ENCODE data around the gene HSCB.
"Not testable (repeated sequence)": the region's sequence is repeated elsewhere in the genome, so short reads cannot be mapped to it uniquely, and the experiment has no call there.

The HSCB gene, protein sequence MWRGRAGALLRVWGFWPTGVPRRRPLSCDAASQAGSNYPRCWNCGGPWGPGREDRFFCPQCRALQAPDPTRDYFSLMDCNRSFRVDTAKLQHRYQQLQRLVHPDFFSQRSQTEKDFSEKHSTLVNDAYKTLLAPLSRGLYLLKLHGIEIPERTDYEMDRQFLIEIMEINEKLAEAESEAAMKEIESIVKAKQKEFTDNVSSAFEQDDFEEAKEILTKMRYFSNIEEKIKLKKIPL

GRCh38 chr22:28741785-28742561 is at the start of gene HSCB, which contains the start of gene CHEK2:
Gene HSCB, plus strand, starts transcription at chr22:28742039. Its CDS starts 57 bp downstream, at chr22:28742096.
Gene CHEK2, minus strand, starts transcription at chr22:28741820. Its CDS starts 7,099 bp downstream, at chr22:28734721.
- DNase-seq = peak; percentile 96

- not testable (repeated sequence) for DNase-seq
These were observed 48.6 kb upstream of the HSCB start for GRCh38 chr22:28693041-28693760.

- DNase-seq = no peak
These were observed 38.9 kb upstream of the HSCB start for GRCh38 chr22:28702891-28703290.

DNA sequence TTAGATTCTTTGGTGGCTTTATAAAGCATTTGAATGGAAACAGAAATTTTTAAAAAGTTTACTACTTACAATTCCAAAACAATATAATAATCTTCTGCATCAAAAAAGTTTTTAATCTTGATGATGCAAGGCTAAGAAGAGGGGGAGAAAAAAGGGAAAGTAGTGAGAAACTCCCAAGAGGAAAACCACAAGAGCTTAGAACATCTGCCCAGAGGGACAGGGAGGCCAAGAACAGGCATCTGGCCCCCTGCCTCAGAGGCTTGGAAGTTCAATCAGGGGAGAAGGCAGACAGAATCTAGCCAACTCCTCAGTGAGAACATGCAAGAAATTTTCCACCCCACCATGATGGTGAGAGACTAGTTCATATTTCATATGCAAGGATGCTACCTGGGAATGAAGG is 38.4 kb upstream of the HSCB start:
- DNase-seq = no peak

- no peak for DNase-seq
These were observed 35.0 kb upstream of the HSCB start for GRCh38 chr22:28706845-28707244.

DNA sequence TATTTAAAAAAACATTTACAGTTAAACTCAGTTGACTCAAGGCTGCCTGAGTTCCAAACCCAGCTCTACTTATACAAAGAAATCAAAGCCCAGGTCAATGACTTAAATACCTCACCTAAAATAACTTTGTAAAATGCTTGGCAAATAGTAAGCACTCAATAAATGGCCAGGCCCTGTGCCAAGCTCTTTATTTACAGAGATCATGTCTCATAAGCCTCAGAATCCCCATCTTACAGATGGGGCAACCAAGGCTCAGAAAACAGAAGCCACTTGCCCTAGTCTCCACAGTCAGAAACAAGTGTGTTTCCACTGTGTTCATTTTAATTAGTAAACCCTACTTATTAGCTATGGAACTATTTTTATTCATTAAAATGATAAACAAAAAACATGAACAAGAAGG is 31.7 kb upstream of the HSCB start:
- no peak for DNase-seq

DNA sequence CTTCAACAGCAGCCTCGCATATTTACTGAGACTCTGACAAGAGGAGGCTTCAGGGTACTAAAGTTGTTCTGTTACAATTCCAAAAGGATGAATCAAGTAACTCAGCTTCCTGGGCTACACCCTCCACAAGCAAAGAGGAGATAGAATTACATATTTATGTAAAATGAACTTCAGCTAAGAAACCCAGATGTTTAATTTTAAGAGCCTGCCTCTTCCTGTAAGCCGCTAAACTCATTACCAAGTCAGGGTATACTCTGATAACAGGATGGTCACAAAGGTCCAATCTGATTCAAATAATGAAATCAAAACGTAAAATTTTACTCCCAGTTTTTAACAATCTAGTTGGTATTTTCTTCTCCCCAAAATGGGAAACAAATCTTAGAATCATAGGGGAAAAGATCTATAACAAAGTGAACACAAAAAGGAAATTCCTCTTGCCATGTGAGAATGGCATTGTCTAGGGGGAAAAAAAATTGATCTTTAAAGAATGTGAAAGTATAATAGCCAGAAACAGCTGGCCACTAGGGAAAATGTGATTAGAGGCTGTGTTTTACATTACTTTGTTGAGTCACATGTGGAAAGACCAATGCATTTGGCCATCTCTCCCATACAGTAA is 31.2 kb upstream of the HSCB start:
- no peak for DNase-seq

GRCh38 chr22:28711341-28711740 is 30.5 kb upstream of the HSCB start:
- no peak for DNase-seq

- DNase-seq = no peak
These were observed 29.7 kb upstream of the HSCB start for GRCh38 chr22:28711820-28712777.

DNA sequence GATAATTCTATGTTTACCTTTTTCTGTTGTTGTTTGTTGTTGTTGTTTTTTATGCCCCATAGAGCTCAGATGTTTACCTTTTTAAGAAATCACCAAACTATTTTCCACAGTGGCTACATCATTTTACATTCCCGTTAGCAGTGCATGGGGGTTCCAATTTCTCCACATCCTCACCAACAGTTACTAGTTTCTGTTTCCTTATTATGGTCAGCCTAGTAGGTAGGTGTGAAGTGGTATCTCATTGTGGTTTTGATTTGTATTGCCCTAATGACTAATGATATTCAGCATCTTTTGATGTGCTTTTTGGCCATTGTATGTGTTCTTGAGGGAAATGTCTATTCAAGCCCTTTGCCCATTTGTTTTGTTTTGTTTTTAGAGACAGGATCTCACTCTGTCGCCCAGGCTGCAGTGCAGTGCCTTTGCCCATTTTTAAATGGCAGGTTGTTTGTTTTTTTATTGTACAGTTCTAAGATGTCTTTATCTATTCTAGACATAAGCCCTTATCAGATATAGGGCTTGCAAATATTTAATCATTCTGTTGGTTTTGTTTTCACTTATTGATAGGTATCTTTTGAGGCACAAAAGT is 27.7 kb upstream of the HSCB start:
- DNase-seq = no peak

- DNase-seq = no peak
These were observed 26.2 kb upstream of the HSCB start for GRCh38 chr22:28715611-28716010.

DNA sequence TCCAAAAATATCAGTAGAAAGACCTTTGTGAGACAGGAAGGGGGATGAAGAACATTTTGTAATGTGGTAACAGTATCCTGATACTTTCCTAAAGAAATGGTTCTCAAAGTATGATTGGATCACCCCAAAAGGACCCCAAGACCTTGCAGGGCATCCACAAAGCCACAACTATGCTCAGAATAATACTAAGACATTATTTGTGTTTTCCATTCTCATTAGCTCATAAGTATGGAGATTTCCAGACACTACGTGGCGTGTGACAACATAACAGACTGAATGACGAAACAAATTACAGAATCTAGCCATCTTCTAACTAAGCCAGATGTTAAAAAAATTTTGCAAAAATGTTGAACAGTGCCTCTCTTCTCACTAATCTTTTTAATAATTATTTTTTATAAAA is 25.2 kb upstream of the HSCB start:
- no peak for DNase-seq

GRCh38 chr22:28718044-28718443 is 23.8 kb upstream of the HSCB start:
- no peak for DNase-seq

DNA sequence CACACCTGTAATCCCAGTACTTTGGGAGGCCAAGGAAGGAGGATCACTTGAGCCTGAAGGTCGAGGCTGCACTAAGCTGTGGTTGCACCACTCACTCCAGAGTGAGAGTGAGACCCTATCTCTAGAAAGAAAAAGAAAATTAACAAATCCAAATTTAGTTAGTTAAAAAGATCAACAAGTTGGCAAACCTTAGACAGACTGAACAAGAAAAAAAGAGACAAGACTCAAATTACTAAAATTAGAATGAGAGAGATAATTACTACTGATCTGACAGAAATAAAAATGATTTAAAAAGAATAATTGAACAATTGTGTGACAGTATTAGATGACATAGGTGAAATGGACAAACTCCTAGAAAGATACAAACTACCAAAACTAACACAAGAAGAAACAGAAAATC is 13.8 kb upstream of the HSCB start:
- no peak for DNase-seq

GRCh38 chr22:28728621-28729313 is 13.1 kb upstream of the HSCB start:
- no peak for DNase-seq

DNA sequence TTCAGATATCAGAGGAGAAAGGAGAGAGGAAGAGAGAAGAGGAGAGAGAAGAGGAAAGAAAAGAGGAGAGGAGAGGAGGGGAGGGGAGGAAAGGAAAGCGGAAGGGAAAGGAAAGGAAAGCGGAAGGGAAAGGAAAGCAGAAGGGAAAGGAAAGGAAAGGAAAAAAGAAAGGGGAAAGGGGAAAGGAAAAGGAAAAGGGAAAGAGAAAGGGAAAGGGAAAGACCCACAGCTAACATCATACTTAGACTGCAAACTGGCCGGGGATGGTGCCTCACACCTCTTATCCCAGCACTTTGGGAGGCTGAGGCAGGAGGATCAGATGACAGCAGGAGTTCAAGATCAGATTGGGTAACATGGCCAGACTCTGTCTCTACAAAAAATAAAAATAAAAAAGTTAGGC is 11.7 kb upstream of the HSCB start:
- DNase-seq = no peak

- DNase-seq = no peak
These were observed 7.4 kb upstream of the HSCB start for GRCh38 chr22:28734393-28734792.

DNA sequence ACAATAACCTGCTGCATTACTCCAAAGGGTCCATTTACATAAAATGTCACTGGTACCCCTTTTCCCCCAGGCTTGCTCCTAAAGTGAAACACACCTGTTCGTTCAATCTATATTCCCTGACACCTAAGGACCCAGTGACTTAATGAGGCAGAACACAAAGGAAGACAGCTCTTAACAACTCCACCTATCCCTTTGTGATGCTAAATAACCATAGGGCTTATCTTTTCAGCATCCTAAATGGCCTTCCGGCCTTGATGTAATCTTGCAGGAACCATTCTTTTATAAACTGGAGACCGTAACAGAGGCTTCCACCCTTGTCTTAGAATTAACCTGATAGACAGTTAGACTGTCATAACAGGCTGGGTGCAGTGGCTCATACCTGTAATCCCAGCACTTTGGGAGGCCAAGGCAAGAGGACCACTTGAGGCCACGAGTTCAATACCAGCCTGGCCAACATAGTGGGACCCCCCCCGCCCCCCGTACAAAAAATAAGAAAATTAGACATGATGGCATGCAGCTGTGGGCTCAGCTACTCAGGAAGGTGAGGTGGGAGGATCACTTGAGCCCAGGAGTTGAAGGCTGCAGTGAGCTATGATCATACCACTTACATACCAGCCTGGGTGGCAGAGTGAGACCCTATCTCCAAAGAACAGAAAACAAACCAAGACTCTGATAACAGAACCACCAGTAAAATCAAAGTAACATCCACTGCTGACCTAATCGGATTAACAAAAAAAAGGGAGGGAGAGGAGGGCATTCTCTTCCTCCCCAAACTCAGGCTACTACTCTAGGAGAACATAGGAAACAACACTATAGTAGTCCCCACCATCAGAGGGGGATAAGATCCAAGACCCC is 5.3 kb upstream of the HSCB start:
- DNase-seq = no peak

DNA sequence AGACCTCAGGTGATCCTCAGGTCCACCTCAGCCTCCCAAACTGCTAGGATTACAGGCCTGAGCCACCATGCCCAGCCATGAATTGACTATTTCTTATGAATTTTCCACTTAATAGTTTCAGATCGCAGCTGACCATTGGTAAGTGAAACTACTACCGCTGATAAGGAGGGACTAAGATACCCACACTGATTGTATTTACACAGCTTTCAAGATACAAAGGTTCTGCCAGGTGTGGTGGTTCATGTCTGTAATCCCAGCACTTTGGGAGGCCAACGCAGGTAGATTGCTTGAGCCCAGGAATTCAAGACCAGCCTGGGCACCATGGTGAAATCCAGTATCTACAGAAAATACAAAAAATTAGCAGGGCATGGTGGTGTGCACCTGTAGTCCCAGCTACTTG is 4.1 kb upstream of the HSCB start:
- DNase-seq = no peak

- not testable (repeated sequence) for DNase-seq
These were observed 3.0 kb upstream of the HSCB start for GRCh38 chr22:28738876-28739275.
